Neural cell (in vitro differentiated cells): ENCODE measurements around the gene JPT2.

Source experiments
- CTCF ChIP-seq: fragments of 450-650 bp; IDR thresholded peaks from 2 replicates; pipeline ENCODE4 v1.5.1; 2014; ENCODE audit warnings: antibody characterized with exemption, mild to moderate bottlenecking, moderate library complexity; ENCODE audit not compliant: poor library complexity, severe bottlenecking
- EP300 ChIP-seq: fragments of 450-650 bp; conservative IDR thresholded peaks from 2 replicates; pipeline ENCODE4 v1.6.1; 2014; ENCODE audit warnings: antibody characterized with exemption, mild to moderate bottlenecking, moderate library complexity; ENCODE audit not compliant: poor library complexity, severe bottlenecking
- POLR2AphosphoS5 ChIP-seq: IDR thresholded peaks from 2 replicates; pipeline ENCODE4 v1.6.1; 2012
- RAD21 ChIP-seq: fragments of 450-650 bp; conservative IDR thresholded peaks from 2 replicates; pipeline ENCODE4 v1.6.1; 2014; ENCODE audit warnings: antibody characterized with exemption, mild to moderate bottlenecking, moderate library complexity
- TAF1 ChIP-seq: IDR thresholded peaks from 2 replicates; pipeline ENCODE4 v1.6.1; 2012; ENCODE audit warnings: low read depth

GRCh38 chr16:1729445-1729844, 51.4 kb downstream of the JPT2 start:
- TF ChIP-seq CTCF = no peak
- no peak for TF ChIP-seq RAD21
- TF ChIP-seq POLR2AphosphoS5 = no peak
- TF ChIP-seq EP300 = no peak
- TF ChIP-seq TAF1 = no peak
